GM12878 (cell line): ENCODE results near the gene ASB7.

Source experiments
- ASH2L ChIP-seq: fragments of 300-600, 200-600 bp; sonication (generic); IDR thresholded peaks from 2 replicates; pipeline ENCODE4 v1.6.1; 2017; ENCODE audit warnings: low read depth, mild to moderate bottlenecking, borderline replicate concordance
- CEBPB ChIP-seq, 2 experiments: fragments of 150-350 bp in 1 of 2; IDR thresholded peaks; 2 replicates each; pipeline ENCODE4 v1.6.1; 2012 to 2014; ENCODE audit warnings: low read depth in 2 of 2, low read length in 2 of 2, borderline replicate concordance in 1 of 2, inconsistent platforms in 1 of 2
- CTCF ChIP-seq, 3 experiments: IDR thresholded peaks in 2 of 3; conservative IDR thresholded peaks in 1 of 3; 2 replicates each; pipeline ENCODE4 v1.5.1; 2011; ENCODE audit warnings: low read depth in 3 of 3, low read length in 3 of 3, mild to moderate bottlenecking in 3 of 3, control low read depth in 2 of 3, moderate library complexity in 2 of 3, inconsistent platforms in 1 of 3, mixed read lengths in 1 of 3; ENCODE audit not compliant: control insufficient read depth in 2 of 3, insufficient read depth in 1 of 3; ENCODE audit errors: extremely low read depth in 1 of 3
- IRF5 ChIP-seq: fragments of 450-650 bp; IDR thresholded peaks from 2 replicates; pipeline ENCODE4 v1.6.1; 2017; ENCODE audit warnings: borderline replicate concordance
- NBN ChIP-seq: fragments of 450-650 bp; IDR thresholded peaks from 2 replicates; pipeline ENCODE4 v1.6.1; 2016
- POLR2A ChIP-seq: IDR thresholded peaks from 2 replicates; pipeline ENCODE4 v1.6.1; 2011; ENCODE audit warnings: low read depth, mild to moderate bottlenecking, low read length
- TCF12 ChIP-seq: IDR thresholded peaks from 2 replicates; pipeline ENCODE4 v1.6.1; 2011; ENCODE audit warnings: low read depth, mild to moderate bottlenecking, low read length
- TCF3 ChIP-seq: IDR thresholded peaks from 2 replicates; pipeline ENCODE4 v1.6.1; 2012; ENCODE audit warnings: low read depth, mild to moderate bottlenecking, low read length, borderline replicate concordance; ENCODE audit not compliant: insufficient read depth
- ZNF274 ChIP-seq: IDR thresholded peaks from one replicate; pipeline ENCODE4 v1.8.0; 2011; ENCODE audit not compliant: insufficient read length, insufficient read depth
- ZZZ3 ChIP-seq: IDR thresholded peaks from 2 replicates; pipeline ENCODE4 v1.6.1; 2011; ENCODE audit warnings: low read depth; ENCODE audit not compliant: control insufficient read depth, insufficient read length
- TF ChIP-seq, protein P1 (sequence below): fragments of 450-650 bp; formaldehyde crosslinking; IDR thresholded peaks from 2 replicates; pipeline ENCODE4 v1.4.0; 2022; ENCODE audit warnings: mild to moderate bottlenecking, moderate library complexity
- TF ChIP-seq, protein P2 (sequence below): IDR thresholded peaks from 2 replicates; pipeline ENCODE4 v1.6.1; 2011; ENCODE audit warnings: mild to moderate bottlenecking, low read depth, low read length, moderate library complexity; ENCODE audit not compliant: insufficient replicate concordance
- TF ChIP-seq, protein P3 (sequence below): IDR thresholded peaks from 2 replicates; pipeline ENCODE4 v1.6.1; 2012; ENCODE audit warnings: low read depth, low read length, improper control_type of control experiment

DNA sequence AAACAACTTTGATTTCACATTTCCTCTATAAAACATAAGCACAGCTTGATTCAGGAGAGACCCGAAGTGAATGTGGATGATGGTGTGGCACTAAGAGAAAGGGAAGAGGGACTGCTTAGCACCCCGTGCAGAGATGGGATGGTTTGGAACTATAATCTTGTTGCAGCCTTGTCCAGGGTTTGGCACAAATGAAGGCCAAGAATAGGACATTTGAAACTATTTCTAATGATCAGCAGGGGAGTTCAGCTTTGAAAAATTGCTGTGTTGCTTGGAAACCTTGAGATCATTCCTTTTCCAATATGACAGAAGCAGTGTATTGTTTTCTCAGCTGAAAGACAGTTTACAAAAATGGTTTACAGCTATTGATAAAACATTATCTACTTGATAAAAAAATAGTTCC is 49.7 kb downstream of the ASB7 start:
- TF ChIP-seq NBN (no peak), TCF12 (no peak), POLR2A (no peak), CTCF (IDR thresholded peaks at IDR 0.05 in 2 of 3, conservative IDR thresholded peaks at IDR 0.05 in 1 of 3; ENCODE audit: control insufficient read depth in 2 of 3, extremely low read depth in 1 of 3, insufficient read depth in 1 of 3, low read depth in 3 of 3, low read length in 3 of 3) (no peak), CEBPB (IDR thresholded peaks at IDR 0.05; ENCODE audit: borderline replicate concordance in 1 of 2, low read depth in 2 of 2, low read length in 2 of 2) (no peak), ZNF274 (no peak), ASH2L (no peak), ZZZ3 (no peak), TCF3 (no peak), IRF5 (no peak)
- TF ChIP-seq, protein P1, sequence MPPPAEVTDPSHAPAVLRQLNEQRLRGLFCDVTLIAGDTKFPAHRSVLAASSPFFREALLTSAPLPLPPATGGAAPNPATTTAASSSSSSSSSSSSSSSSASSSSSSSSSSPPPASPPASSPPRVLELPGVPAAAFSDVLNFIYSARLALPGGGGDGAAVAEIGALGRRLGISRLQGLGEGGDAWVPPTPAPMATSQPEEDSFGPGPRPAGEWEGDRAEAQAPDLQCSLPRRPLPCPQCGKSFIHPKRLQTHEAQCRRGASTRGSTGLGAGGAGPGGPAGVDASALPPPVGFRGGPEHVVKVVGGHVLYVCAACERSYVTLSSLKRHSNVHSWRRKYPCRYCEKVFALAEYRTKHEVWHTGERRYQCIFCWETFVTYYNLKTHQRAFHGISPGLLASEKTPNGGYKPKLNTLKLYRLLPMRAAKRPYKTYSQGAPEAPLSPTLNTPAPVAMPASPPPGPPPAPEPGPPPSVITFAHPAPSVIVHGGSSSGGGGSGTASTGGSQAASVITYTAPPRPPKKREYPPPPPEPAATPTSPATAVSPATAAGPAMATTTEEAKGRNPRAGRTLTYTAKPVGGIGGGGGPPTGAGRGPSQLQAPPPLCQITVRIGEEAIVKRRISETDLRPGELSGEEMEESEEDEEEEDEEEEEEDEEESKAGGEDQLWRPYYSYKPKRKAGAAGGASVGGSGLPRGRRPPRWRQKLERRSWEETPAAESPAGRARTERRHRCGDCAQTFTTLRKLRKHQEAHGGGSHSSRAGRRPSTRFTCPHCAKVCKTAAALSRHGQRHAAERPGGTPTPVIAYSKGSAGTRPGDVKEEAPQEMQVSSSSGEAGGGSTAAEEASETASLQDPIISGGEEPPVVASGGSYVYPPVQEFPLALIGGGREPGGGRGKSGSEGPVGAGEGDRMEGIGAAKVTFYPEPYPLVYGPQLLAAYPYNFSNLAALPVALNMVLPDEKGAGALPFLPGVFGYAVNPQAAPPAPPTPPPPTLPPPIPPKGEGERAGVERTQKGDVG = no peak
- TF ChIP-seq, protein P2, sequence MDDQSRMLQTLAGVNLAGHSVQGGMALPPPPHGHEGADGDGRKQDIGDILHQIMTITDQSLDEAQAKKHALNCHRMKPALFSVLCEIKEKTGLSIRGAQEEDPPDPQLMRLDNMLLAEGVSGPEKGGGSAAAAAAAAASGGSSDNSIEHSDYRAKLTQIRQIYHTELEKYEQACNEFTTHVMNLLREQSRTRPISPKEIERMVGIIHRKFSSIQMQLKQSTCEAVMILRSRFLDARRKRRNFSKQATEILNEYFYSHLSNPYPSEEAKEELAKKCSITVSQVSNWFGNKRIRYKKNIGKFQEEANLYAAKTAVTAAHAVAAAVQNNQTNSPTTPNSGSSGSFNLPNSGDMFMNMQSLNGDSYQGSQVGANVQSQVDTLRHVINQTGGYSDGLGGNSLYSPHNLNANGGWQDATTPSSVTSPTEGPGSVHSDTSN = no peak
- TF ChIP-seq, protein P3, sequence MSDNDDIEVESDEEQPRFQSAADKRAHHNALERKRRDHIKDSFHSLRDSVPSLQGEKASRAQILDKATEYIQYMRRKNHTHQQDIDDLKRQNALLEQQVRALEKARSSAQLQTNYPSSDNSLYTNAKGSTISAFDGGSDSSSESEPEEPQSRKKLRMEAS = no peak
